Large intestine (tissue), 3 donors: ENCODE measurements around the gene FSTL4. TPM values are rescaled to one million over a fixed set of nuclear protein-coding genes. Genes with fewer than 3 reads are reported as not detected.

Source experiments
- DNase-seq, 2 donors: peaks; one replicate each; pipeline versions ENCODE4 v3.0.0 to v3.0.0-alpha.2; 2013
- H3K27ac ChIP-seq: one replicate; pipeline ENCODE4 v1.5.1; 2013; ENCODE audit warnings: low read length
- H3K27me3 ChIP-seq: 2 replicates; pipeline ENCODE4 v1.6.1; 2013; ENCODE audit warnings: low read length; ENCODE audit not compliant: control insufficient read depth, insufficient read depth
- H3K36me3 ChIP-seq: 2 replicates; pipeline ENCODE4 v1.6.1; 2013; ENCODE audit warnings: low read length; ENCODE audit not compliant: control insufficient read depth, insufficient read depth
- H3K4me1 ChIP-seq: one replicate; pipeline ENCODE4 v1.6.1; 2013; ENCODE audit warnings: low read length; ENCODE audit not compliant: control insufficient read depth, insufficient read depth
- H3K4me3 ChIP-seq: one replicate; pipeline ENCODE4 v1.5.1; 2013; ENCODE audit warnings: low read length
- H3K9me3 ChIP-seq: one replicate; pipeline ENCODE4 v1.6.1; 2013; ENCODE audit warnings: mild to moderate bottlenecking, low read depth, low read length, moderate library complexity; ENCODE audit not compliant: control insufficient read depth
- WGBS: methylation state at CpG from one replicate; pipeline ENCODE4 v1.1.5; 2013; ENCODE audit warnings: low lambda C conversion rate; ENCODE audit not compliant: insufficient coverage; 5-methylcytosine and 5-hydroxymethylcytosine counted together
- polyA plus RNA-seq: library from polyadenylated mRNA; unstranded; fragments of 120-200 nt; gene quantifications from one replicate; pipeline ENCODE4 v1.2.1, GENCODE V29; 2013

Gene FSTL4
- polyA plus RNA-seq, 1 donor: 1.4 TPM

- H3K4me3 ChIP-seq: no peak overlapping the region
- H3K27ac ChIP-seq: no peak overlapping the region
- no peak for DNase-seq
- no peaks in the 10 kb centered on the region for H3K4me1 ChIP-seq
- no peaks in the 10 kb centered on the region for H3K36me3 ChIP-seq
- WGBS: 100% methylated on average over 1 of the region's 8 CpGs
- H3K27me3 ChIP-seq: peaks cover 23% of the 10 kb centered on the region
- no peaks in the 10 kb centered on the region for H3K9me3 ChIP-seq
Observed at GRCh38 chr5:133382661-133383579, 229.4 kb downstream of the FSTL4 start.

DNA sequence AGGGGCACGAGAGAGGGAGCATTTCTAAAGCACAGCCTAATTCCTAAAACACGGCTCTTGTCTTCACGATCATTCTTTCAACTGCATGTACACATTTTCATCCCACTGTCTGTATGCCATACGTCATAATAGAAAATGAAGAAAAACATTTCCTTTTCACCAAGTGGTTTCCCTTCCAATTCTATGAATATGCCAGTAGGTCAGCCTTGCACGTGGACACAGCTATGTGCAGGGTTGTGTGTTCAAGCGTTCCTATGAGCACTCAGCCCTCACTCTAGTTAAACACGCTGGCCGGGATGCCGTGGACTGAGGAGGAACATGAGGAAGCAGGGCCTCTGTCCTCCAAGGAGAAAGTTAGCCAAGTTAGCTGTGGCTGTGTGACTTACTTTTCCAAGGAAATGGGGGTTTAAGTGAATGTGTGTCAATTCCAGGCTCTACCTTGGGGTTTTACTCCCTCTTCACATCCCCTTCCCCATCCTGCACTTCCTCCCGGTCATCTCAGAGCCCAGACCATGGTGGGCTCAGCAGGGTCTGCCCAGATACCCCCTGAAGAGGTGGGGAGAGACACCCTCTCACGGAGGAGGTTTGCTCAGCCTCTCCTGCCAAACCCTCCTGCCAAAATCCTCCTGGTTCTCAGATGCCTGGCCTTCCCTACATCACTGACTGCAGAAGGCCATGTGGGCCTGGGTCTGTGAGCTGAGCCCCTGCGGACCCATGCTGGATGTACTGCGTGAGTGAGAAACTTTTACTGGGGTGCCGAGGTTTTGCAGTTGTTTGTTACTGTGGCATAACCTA is 230.6 kb downstream of the FSTL4 start:
- Histone ChIP-seq H3K9me3 (no peaks in the 10 kb centered on the region), H3K27me3 (peaks cover 18% of the 10 kb centered on the region), H3K36me3 (no peaks in the 10 kb centered on the region), H3K4me3 (no peak overlapping the region), H3K27ac (no peak overlapping the region), H3K4me1 (no peaks in the 10 kb centered on the region)
- WGBS: 65% methylated on average over 4 of the region's 14 CpGs
- DNase-seq: no peak

DNA sequence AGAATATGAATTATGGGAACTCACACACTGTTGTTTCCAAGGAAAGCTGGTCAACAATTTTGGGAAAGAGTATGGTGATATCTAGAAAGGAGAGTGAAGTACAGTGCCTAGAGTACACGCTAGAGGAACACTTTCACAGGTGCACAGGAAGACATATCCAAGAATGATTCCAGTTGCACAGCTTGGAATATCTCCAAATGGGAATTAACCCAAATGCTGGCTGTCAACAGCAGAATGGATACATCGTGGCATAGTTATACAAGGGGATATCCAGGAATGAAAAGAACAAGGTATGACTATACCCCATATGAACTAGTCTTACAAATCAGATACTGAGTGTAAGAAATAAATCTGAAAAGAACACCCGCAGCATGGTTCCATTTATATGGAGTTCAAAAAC is 231.3 kb downstream of the FSTL4 start:
- no peak overlapping the region for H3K4me3 ChIP-seq
- H3K36me3 ChIP-seq: no peaks in the 10 kb centered on the region
- peaks cover 15% of the 10 kb centered on the region for H3K27me3 ChIP-seq
- H3K9me3 ChIP-seq: no peaks in the 10 kb centered on the region
- H3K27ac ChIP-seq: no peak overlapping the region
- H3K4me1 ChIP-seq: no peaks in the 10 kb centered on the region
- no peak for DNase-seq
- WGBS: 100% methylated on average over 1 of the region's 3 CpGs

DNA sequence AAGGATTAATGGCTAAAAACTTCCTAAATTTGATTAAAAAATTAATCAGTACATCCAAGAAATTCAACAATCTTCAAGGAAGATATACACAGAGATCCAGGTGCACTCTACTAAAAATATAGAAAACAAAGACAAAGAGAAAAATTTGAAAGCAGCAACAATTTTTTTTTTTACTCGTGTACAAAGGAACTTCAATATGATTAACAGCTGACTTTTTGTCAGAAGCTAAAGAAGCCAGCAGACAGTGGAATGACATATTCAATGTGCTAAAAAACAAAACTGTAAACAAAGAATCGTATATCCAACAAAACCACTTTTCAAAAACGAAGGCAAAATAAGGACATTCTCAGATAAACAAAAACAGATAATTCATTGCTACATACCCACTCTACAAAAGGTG is 234.6 kb downstream of the FSTL4 start:
- Histone ChIP-seq H3K36me3 (no peaks in the 10 kb centered on the region), H3K4me3 (no peak overlapping the region), H3K9me3 (no peaks in the 10 kb centered on the region), H3K4me1 (no peaks in the 10 kb centered on the region), H3K27me3 (peaks cover 5% of the 10 kb centered on the region), H3K27ac (no peak overlapping the region)
- 93% methylated on average over 3 of the region's 3 CpGs for WGBS
- no peak for DNase-seq

- no peaks in the 10 kb centered on the region for H3K36me3 ChIP-seq
- WGBS: no CpG with 5 or more reads among the region's 1 CpG
- no peaks in the 10 kb centered on the region for H3K4me1 ChIP-seq
- no peak overlapping the region for H3K4me3 ChIP-seq
- H3K9me3 ChIP-seq: no peaks in the 10 kb centered on the region
- no peak overlapping the region for H3K27ac ChIP-seq
- no peak for DNase-seq
- peaks cover 3% of the 10 kb centered on the region for H3K27me3 ChIP-seq
Observed at GRCh38 chr5:133376986-133377385, 235.4 kb downstream of the FSTL4 start.

DNA sequence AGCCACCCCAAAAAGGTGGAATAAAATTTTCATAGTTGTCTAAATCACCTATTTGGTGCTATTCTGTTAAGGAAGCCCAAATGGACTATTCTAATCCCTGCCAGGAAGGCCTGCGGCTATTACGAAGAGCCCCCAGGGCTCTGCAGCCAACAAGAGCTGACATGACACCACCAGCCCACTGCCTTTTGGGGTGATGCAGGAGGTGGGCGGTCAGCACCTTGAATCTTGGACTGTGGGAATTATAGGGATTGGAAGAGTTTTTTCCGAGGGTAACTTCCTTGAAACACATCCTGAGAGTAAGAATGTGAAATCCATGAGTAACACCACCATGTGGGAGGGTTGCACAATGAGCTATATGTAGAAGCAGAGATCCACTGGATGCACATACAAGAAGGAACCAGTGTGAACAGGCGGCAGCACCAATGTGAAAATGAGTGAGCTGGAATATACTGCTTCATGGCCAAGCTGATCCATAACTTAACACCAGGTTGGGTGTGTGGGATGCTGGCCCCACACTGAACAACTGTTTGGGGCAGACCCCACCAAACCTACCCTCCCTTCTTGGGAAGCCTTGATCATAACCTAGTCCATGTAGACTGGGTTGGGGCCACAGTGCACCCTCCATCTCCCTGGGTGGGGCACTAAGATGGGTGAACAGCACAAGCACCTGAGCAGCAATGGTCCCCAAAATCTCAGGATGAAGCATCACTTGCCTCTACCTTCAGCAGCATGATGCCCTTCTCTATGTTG is 239.0 kb downstream of the FSTL4 start:
- Histone ChIP-seq H3K27me3 (peaks cover 3% of the 10 kb centered on the region), H3K27ac (no peak overlapping the region), H3K36me3 (no peaks in the 10 kb centered on the region), H3K9me3 (no peaks in the 10 kb centered on the region), H3K4me3 (no peak overlapping the region), H3K4me1 (no peaks in the 10 kb centered on the region)
- DNase-seq: no peak
- no CpG with 5 or more reads among the region's 5 CpGs for WGBS

- Histone ChIP-seq H3K4me3 (no peak overlapping the region), H3K36me3 (no peaks in the 10 kb centered on the region), H3K9me3 (no peaks in the 10 kb centered on the region), H3K27ac (no peak overlapping the region), H3K27me3 (peaks cover 3% of the 10 kb centered on the region), H3K4me1 (no peaks in the 10 kb centered on the region)
- no peak for DNase-seq
- no CpG with 5 or more reads among the region's 7 CpGs for WGBS
Observed at GRCh38 chr5:133372293-133372937, 239.9 kb downstream of the FSTL4 start.

- Histone ChIP-seq H3K4me1 (no peaks in the 10 kb centered on the region), H3K36me3 (no peaks in the 10 kb centered on the region), H3K27me3 (peaks cover 3% of the 10 kb centered on the region), H3K4me3 (no peak overlapping the region), H3K9me3 (no peaks in the 10 kb centered on the region), H3K27ac (no peak overlapping the region)
- no peak for DNase-seq
- 60% methylated on average over 1 of the region's 15 CpGs for WGBS
Observed at GRCh38 chr5:133371371-133372155, 240.8 kb downstream of the FSTL4 start.

- Histone ChIP-seq H3K4me1 (no peaks in the 10 kb centered on the region), H3K9me3 (no peaks in the 10 kb centered on the region), H3K27ac (no peak overlapping the region), H3K36me3 (no peaks in the 10 kb centered on the region), H3K27me3 (peaks cover 3% of the 10 kb centered on the region), H3K4me3 (no peak overlapping the region)
- DNase-seq: no peak
- WGBS: no CpG with 5 or more reads among the region's 7 CpGs
Observed at GRCh38 chr5:133370904-133371303, 241.4 kb downstream of the FSTL4 start.
